H1 (cell line): Measurements from ENCODE around the gene CNR2. TPM values are rescaled to one million over a fixed set of nuclear protein-coding genes. Genes with fewer than 3 reads are reported as not detected.

Source experiments
- CTCF ChIA-PET: fragments of 300-600 bp; sonication (Branson Sonifier 250); formaldehyde crosslinking; loops from one replicate; lab custom pipeline; 2021; ENCODE audit not compliant: partially characterized antibody; lab: Charles Lee
- POLR2A ChIA-PET: fragments of 300-600 bp; sonication (Branson Sonifier 250); formaldehyde crosslinking; loops from one replicate; lab custom pipeline; 2021; ENCODE audit warnings: inconsistent platforms; ENCODE audit not compliant: partially characterized antibody; lab: Charles Lee
- DNase-seq, 2 experiments: peaks; one replicate each; pipeline versions ENCODE4 v3.0.0 to v3.0.0-alpha.2; 2010 to 2022; ENCODE audit warnings: low spot score in 2 of 2, low read depth in 1 of 2, mixed read lengths in 1 of 2
- FAIRE-seq: peaks from 2 replicates; lab custom pipeline; 2011; peaks lifted over from hg19 to GRCh38; lab: Jason Lieb, UNC
- H2AFZ ChIP-seq: 2 replicates; pipeline ENCODE4 v1.8.1; 2012; ENCODE audit warnings: low read length, inconsistent platforms
- H2AK5ac ChIP-seq: 2 replicates; pipeline ENCODE4 v1.6.1; 2013; ENCODE audit warnings: low read depth, low read length
- H2BK120ac ChIP-seq: replicated peaks from 2 replicates; pipeline ENCODE3; 2013; ENCODE audit warnings: low read depth, low read length, inconsistent platforms
- H2BK12ac ChIP-seq: 2 replicates; pipeline ENCODE4 v1.6.1; 2013; ENCODE audit warnings: low read depth, low read length
- H2BK15ac ChIP-seq: 2 replicates; pipeline ENCODE4 v1.6.1; 2013; ENCODE audit warnings: low read length
- H2BK20ac ChIP-seq: 2 replicates; pipeline ENCODE4 v1.6.1; 2013; ENCODE audit warnings: low read length
- H2BK5ac ChIP-seq: 2 replicates; pipeline ENCODE4 v1.6.1; 2013; ENCODE audit warnings: low read depth, low read length
- H3K14ac ChIP-seq: 2 replicates; pipeline ENCODE4 v1.6.1; 2013; ENCODE audit warnings: inconsistent platforms; ENCODE audit not compliant: insufficient read length
- H3K18ac ChIP-seq: 2 replicates; pipeline ENCODE4 v1.6.1; 2013; ENCODE audit warnings: low read length; ENCODE audit errors: extremely low read depth
- H3K23ac ChIP-seq: 2 replicates; pipeline ENCODE4 v1.6.1; 2013; ENCODE audit warnings: inconsistent platforms; ENCODE audit not compliant: insufficient read length
- H3K23me2 ChIP-seq: 2 replicates; pipeline ENCODE4 v1.6.1; 2013; ENCODE audit warnings: low read depth, low read length
- H3K27ac ChIP-seq: 2 replicates; pipeline ENCODE4 v1.6.1; 2011; ENCODE audit warnings: low read depth, low read length, inconsistent platforms
- H3K27me3 ChIP-seq, 4 experiments: replicated peaks in 1 of 4; 1 replicate in 1 of 4; 2 replicates in 3 of 4; pipeline versions ENCODE4 v1.6.1 to v1.8.1; 2011 to 2013; ENCODE audit warnings: low read length in 3 of 4, mild to moderate bottlenecking in 3 of 4, inconsistent platforms in 2 of 4, mixed read lengths in 2 of 4, moderate library complexity in 1 of 4; ENCODE audit not compliant: control insufficient read depth in 3 of 4, insufficient read depth in 3 of 4; ENCODE audit errors: extremely low read depth in 1 of 4
- H3K36me3 ChIP-seq, 4 experiments: 2 replicates each; pipeline versions ENCODE4 v1.6.1 to v1.8.1; 2011 to 2013; ENCODE audit warnings: mild to moderate bottlenecking in 4 of 4, low read length in 3 of 4, moderate library complexity in 2 of 4, control low read depth in 1 of 4, inconsistent platforms in 1 of 4; ENCODE audit not compliant: insufficient read depth in 4 of 4, control insufficient read depth in 2 of 4
- H3K4ac ChIP-seq: replicated peaks from 2 replicates; pipeline ENCODE3; 2013; ENCODE audit warnings: low read length, low read depth, mixed read lengths, inconsistent platforms; ENCODE audit not compliant: insufficient read length
- H3K4me1 ChIP-seq, 4 experiments: replicated peaks in 1 of 4; 1 replicate in 1 of 4; 2 replicates in 3 of 4; pipeline versions ENCODE4 v1.6.1 to v1.8.1; 2011 to 2013; ENCODE audit warnings: low read length in 3 of 4, inconsistent platforms in 2 of 4, mixed read lengths in 1 of 4; ENCODE audit not compliant: insufficient read depth in 4 of 4, control insufficient read depth in 3 of 4
- H3K4me2 ChIP-seq, 2 experiments: 2 replicates each; pipeline versions ENCODE4 v1.6.1 to v1.8.1; 2011 to 2013; ENCODE audit warnings: low read depth in 2 of 2, low read length in 2 of 2, control low read depth in 1 of 2, inconsistent platforms in 1 of 2, mild to moderate bottlenecking in 1 of 2; ENCODE audit not compliant: insufficient read depth in 1 of 2
- H3K4me3 ChIP-seq, 4 experiments: fragments of 200-600, 300-600 bp in 1 of 4; sonication (generic), shearing (Covaris generic), sonication (Bioruptor Twin) in 1 of 4; 2 replicates each; pipeline versions ENCODE4 v1.5.1 to v1.8.1; 2011 to 2016; ENCODE audit warnings: low read length in 4 of 4, low read depth in 3 of 4, control low read depth in 2 of 4, inconsistent platforms in 2 of 4, mild to moderate bottlenecking in 2 of 4, mixed read lengths in 1 of 4, moderate library complexity in 1 of 4; ENCODE audit not compliant: insufficient read depth in 2 of 4; ENCODE audit errors: extremely low read depth in 1 of 4
- H3K56ac ChIP-seq: replicated peaks from 2 replicates; pipeline ENCODE3; 2013; ENCODE audit warnings: low read depth, mild to moderate bottlenecking, mixed read lengths, low read length, inconsistent platforms; ENCODE audit not compliant: insufficient read length
- H3K79me1 ChIP-seq: 2 replicates; pipeline ENCODE4 v1.6.1; 2013; ENCODE audit warnings: low read depth, low read length, control low read depth
- H3K79me2 ChIP-seq, 2 experiments: 2 replicates each; pipeline versions ENCODE4 v1.6.1 to v1.8.1; 2012 to 2013; ENCODE audit warnings: low read length in 2 of 2, mild to moderate bottlenecking in 2 of 2, inconsistent platforms in 1 of 2; ENCODE audit not compliant: insufficient read depth in 2 of 2, control insufficient read depth in 1 of 2
- H3K9ac ChIP-seq, 4 experiments: replicated peaks in 1 of 4; 1 replicate in 1 of 4; 2 replicates in 3 of 4; pipeline versions ENCODE4 v1.6.1 to v1.8.1; 2011 to 2013; ENCODE audit warnings: low read depth in 3 of 4, low read length in 3 of 4, control low read depth in 2 of 4, mild to moderate bottlenecking in 2 of 4, moderate library complexity in 2 of 4, inconsistent platforms in 1 of 4; ENCODE audit errors: extremely low read depth in 1 of 4
- H3K9me3 ChIP-seq, 2 experiments: 2 replicates each; pipeline versions ENCODE4 v1.6.1 to v1.8.1; 2012 to 2013; ENCODE audit warnings: mild to moderate bottlenecking in 2 of 2, moderate library complexity in 2 of 2, control low read depth in 1 of 2, inconsistent platforms in 1 of 2, low read depth in 1 of 2, low read length in 1 of 2, mixed read lengths in 1 of 2; ENCODE audit not compliant: insufficient read depth in 2 of 2
- H4K20me1 ChIP-seq, 2 experiments: replicated peaks in 1 of 2; 2 replicates each; pipeline versions ENCODE3 to v1.8.1; 2011 to 2013; ENCODE audit warnings: inconsistent platforms in 2 of 2, low read length in 2 of 2, mild to moderate bottlenecking in 1 of 2; ENCODE audit not compliant: insufficient read depth in 2 of 2, control insufficient read depth in 1 of 2
- H4K5ac ChIP-seq: 2 replicates; pipeline ENCODE4 v1.6.1; 2013; ENCODE audit warnings: low read length, low read depth, mixed read lengths, inconsistent platforms; ENCODE audit not compliant: insufficient read length
- H4K8ac ChIP-seq: 2 replicates; pipeline ENCODE4 v1.8.0; 2013; ENCODE audit warnings: mild to moderate bottlenecking, moderate library complexity, low read length, inconsistent platforms; ENCODE audit not compliant: insufficient read depth; ENCODE audit errors: extremely low read depth
- H4K91ac ChIP-seq: replicated peaks from 2 replicates; pipeline ENCODE3; 2013; ENCODE audit warnings: low read length, mixed read lengths, inconsistent platforms; ENCODE audit not compliant: insufficient read length
- CHD1 ChIP-seq: IDR thresholded peaks from 2 replicates; pipeline ENCODE4 v1.6.1; 2012; ENCODE audit warnings: low read depth, low read length, improper control_type of control experiment
- EZH2 ChIP-seq: fragments of 200-600 bp; sonication (generic); IDR thresholded peaks from 2 replicates; pipeline ENCODE4 v1.7.1; 2012; ENCODE audit warnings: low read depth, mild to moderate bottlenecking, moderate library complexity, low read length, inconsistent platforms; ENCODE audit not compliant: severe bottlenecking
- MAX ChIP-seq: IDR thresholded peaks from 2 replicates; pipeline ENCODE4 v1.6.1; 2012; ENCODE audit warnings: inconsistent platforms
- NANOG ChIP-seq: IDR thresholded peaks from 2 replicates; pipeline ENCODE4 v1.6.1; 2011; ENCODE audit warnings: low read length, low read depth, mild to moderate bottlenecking, inconsistent platforms; ENCODE audit not compliant: insufficient read depth, poor library complexity, severe bottlenecking
- SP4 ChIP-seq: IDR thresholded peaks from 2 replicates; pipeline ENCODE4 v1.6.1; 2012; ENCODE audit warnings: low read length, inconsistent platforms
- WGBS, 2 experiments: shearing (Covaris generic) in 1 of 2; methylation state at CpG; one replicate each; pipeline versions ENCODE4 v1.1.6 to v1.1.7; 2013 to 2015; ENCODE audit warnings: low lambda C conversion rate in 2 of 2, mixed read lengths in 2 of 2, inconsistent platforms in 1 of 2, low coverage in 1 of 2, missing lambda C conversion rate in 1 of 2; ENCODE audit not compliant: insufficient replicate concordance in 2 of 2, insufficient coverage in 1 of 2, insufficient read length in 1 of 2; ENCODE audit errors: extremely low coverage in 1 of 2, missing lambda C conversion rate in 1 of 2; 5-methylcytosine and 5-hydroxymethylcytosine counted together
- polyA plus RNA-seq, 7 experiments: library from polyadenylated mRNA; depleted of rRNA in 3 of 7; stranded (reverse) in 5 of 7; unstranded in 2 of 7; fragments of >200 nt in 5 of 7; fragments of 200-250 nt in 2 of 7; gene quantifications; 1 replicate in 5 of 7; 2 replicates in 1 of 7; 4 replicates in 1 of 7; pipeline versions ENCODE4 v1.2.1 to v1.2.3, GENCODE V29; 2011 to 2013; ENCODE audit warnings: missing spikeins in 2 of 7, mixed read lengths in 2 of 7
- total RNA-seq: library from RNA; stranded (reverse); fragmentation: NEBNext Ultra II Directional; extraction: Animal tissue kit (Norgen Biotek cat#: 25700); gene quantifications from 2 replicates; pipeline ENCODE4 v1.2.1, GENCODE V29; 2021

The CNR2 gene
- total and polyA plus RNA-seq, 2 of the 8 experiments (the other 6 are each of a cell fraction or from before 2014, with no cell fraction given) = not detected

GRCh38 chr1:23895082-23895481 lies 18.1 kb downstream of the CNR2 start:
- Histone ChIP-seq H2AK5ac (no peak overlapping the region), H3K27me3 (no peaks in the 10 kb centered on the region), H3K23ac (no peak overlapping the region), H3K4ac (no peak overlapping the region), H3K56ac (no peak overlapping the region), H4K8ac (no peak overlapping the region), H3K4me1 (0 out of 7 replicates have a peak, but pooled peaks cover 0 to 2% (median 0%) of the 10 kb centered on the region in 4 experiments), H2BK20ac (no peak overlapping the region), H3K4me3 (no peak overlapping the region), H2BK5ac (no peak overlapping the region), H3K36me3 (no peaks in the 10 kb centered on the region), H3K18ac (no peak overlapping the region), H2BK12ac (no peak overlapping the region), H3K9me3 (no peaks in the 10 kb centered on the region), H3K4me2 (no peak overlapping the region), H3K79me2 (no peaks in the 10 kb centered on the region), H3K79me1 (no peaks in the 10 kb centered on the region), H3K14ac (no peak overlapping the region), H4K5ac (no peak overlapping the region), H2AFZ (no peak overlapping the region), H2BK15ac (no peak overlapping the region), H3K27ac (no peak overlapping the region), H3K9ac (no peak overlapping the region), H3K23me2 (no peaks in the 10 kb centered on the region), H4K20me1 (no peaks in the 10 kb centered on the region), H2BK120ac (no peak overlapping the region), H4K91ac (no peak overlapping the region)
- TF ChIP-seq SP4 = no peak
- TF ChIP-seq NANOG = no peak
- no peak for TF ChIP-seq EZH2
- no peak for TF ChIP-seq CHD1
- TF ChIP-seq MAX = no peak
- DNase-seq (no peak), FAIRE-seq (no peak)
- WGBS, 2 experiments = 97% methylated on average over 5 of the region's 5 CpGs; no CpG with 5 or more reads in 1 of the 2 experiments
- ChIA-PET POLR2A (no interaction called here), CTCF (no interaction called here)
